H9 (cell line): ENCODE results near the gene PTPRN2. TPM values are rescaled to one million over a fixed set of nuclear protein-coding genes. Genes with fewer than 3 reads are reported as not detected.

Source experiments
- DNase-seq: peaks from one replicate; pipeline ENCODE4 v3.0.0-alpha.2; 2017
- H2AFZ ChIP-seq: one replicate; pipeline ENCODE4 v1.6.1; 2013; ENCODE audit warnings: mild to moderate bottlenecking, low read length, control low read depth, moderate library complexity
- H2AK5ac ChIP-seq: 2 replicates; pipeline ENCODE4 v1.6.1; 2013; ENCODE audit warnings: low read length, control low read depth, mixed read lengths; ENCODE audit not compliant: insufficient read length
- H2BK120ac ChIP-seq: one replicate; pipeline ENCODE4 v1.6.1; 2013; ENCODE audit warnings: low read depth, mild to moderate bottlenecking, low read length, control low read depth, inconsistent platforms; ENCODE audit not compliant: poor library complexity, severe bottlenecking
- H2BK12ac ChIP-seq: 2 replicates; pipeline ENCODE4 v1.6.1; 2013; ENCODE audit warnings: low read length, control low read depth, mixed read lengths, low read depth; ENCODE audit not compliant: insufficient read length
- H2BK15ac ChIP-seq: 2 replicates; pipeline ENCODE4 v1.6.1; 2013; ENCODE audit warnings: low read depth, low read length, control low read depth
- H2BK20ac ChIP-seq: one replicate; pipeline ENCODE4 v1.6.1; 2013; ENCODE audit warnings: low read depth, mild to moderate bottlenecking, low read length, control low read depth, inconsistent platforms; ENCODE audit not compliant: poor library complexity, severe bottlenecking
- H2BK5ac ChIP-seq: 2 replicates; pipeline ENCODE4 v1.6.1; 2013; ENCODE audit warnings: low read length, control low read depth, mixed read lengths; ENCODE audit not compliant: insufficient read length
- H3K14ac ChIP-seq: 2 replicates; pipeline ENCODE4 v1.6.1; 2013; ENCODE audit warnings: low read length, control low read depth; ENCODE audit not compliant: insufficient read depth
- H3K18ac ChIP-seq: 2 replicates; pipeline ENCODE4 v1.6.1; 2013; ENCODE audit warnings: low read depth, mild to moderate bottlenecking, mixed read lengths, low read length, control low read depth; ENCODE audit not compliant: insufficient read length
- H3K23ac ChIP-seq: 2 replicates; pipeline ENCODE4 v1.6.1; 2013; ENCODE audit warnings: low read length, control low read depth, mixed read lengths, low read depth; ENCODE audit not compliant: insufficient read length
- H3K23me2 ChIP-seq: 2 replicates; pipeline ENCODE4 v1.6.1; 2013; ENCODE audit warnings: low read depth, mild to moderate bottlenecking, mixed read lengths, low read length, control low read depth; ENCODE audit not compliant: insufficient read length, poor library complexity, severe bottlenecking
- H3K27ac ChIP-seq: 2 replicates; pipeline ENCODE4 v1.5.1; 2013; ENCODE audit warnings: low read length, control low read depth, mixed read lengths, low read depth; ENCODE audit not compliant: insufficient read length
- H3K27me3 ChIP-seq: 2 replicates; pipeline ENCODE4 v1.6.1; 2013; ENCODE audit warnings: low read length, control low read depth, inconsistent platforms; ENCODE audit not compliant: insufficient read depth
- H3K4ac ChIP-seq: 2 replicates; pipeline ENCODE4 v1.6.1; 2013; ENCODE audit warnings: low read depth, mild to moderate bottlenecking, control low read depth, inconsistent platforms, low read length, moderate library complexity
- H3K4me1 ChIP-seq: 2 replicates; pipeline ENCODE4 v1.6.1; 2013; ENCODE audit warnings: low read length, control low read depth, inconsistent platforms; ENCODE audit not compliant: insufficient read depth
- H3K4me2 ChIP-seq: 2 replicates; pipeline ENCODE4 v1.6.1; 2013; ENCODE audit warnings: low read length, control low read depth, mixed read lengths; ENCODE audit not compliant: insufficient read length, insufficient read depth
- H3K56ac ChIP-seq: 2 replicates; pipeline ENCODE4 v1.6.1; 2013; ENCODE audit warnings: low read depth, mild to moderate bottlenecking, mixed read lengths, low read length, control low read depth; ENCODE audit not compliant: insufficient read length
- H3K79me1 ChIP-seq: 2 replicates; pipeline ENCODE4 v1.6.1; 2013; ENCODE audit warnings: low read depth, mild to moderate bottlenecking, moderate library complexity, low read length, control low read depth, inconsistent platforms; ENCODE audit not compliant: insufficient read depth, poor library complexity, severe bottlenecking
- H3K79me2 ChIP-seq: 2 replicates; pipeline ENCODE4 v1.6.1; 2013; ENCODE audit warnings: low read length, control low read depth, inconsistent platforms; ENCODE audit not compliant: insufficient read depth
- H3K9ac ChIP-seq: 2 replicates; pipeline ENCODE4 v1.6.1; 2013; ENCODE audit warnings: low read length, control low read depth, mixed read lengths; ENCODE audit not compliant: insufficient read length; ENCODE audit errors: extremely low read depth
- H3K9me3 ChIP-seq: one replicate; pipeline ENCODE4 v1.6.1; 2013; ENCODE audit warnings: low read depth, low read length, inconsistent platforms; ENCODE audit not compliant: control insufficient read depth
- H3T11ph ChIP-seq: one replicate; pipeline ENCODE4 v1.6.1; 2013; ENCODE audit warnings: mild to moderate bottlenecking, low read length, control low read depth, inconsistent platforms
- H4K20me1 ChIP-seq: one replicate; pipeline ENCODE4 v1.6.1; 2013; ENCODE audit not compliant: control insufficient read depth, insufficient read length, insufficient read depth
- H4K5ac ChIP-seq: 2 replicates; pipeline ENCODE4 v1.6.1; 2013; ENCODE audit warnings: low read depth, mild to moderate bottlenecking, mixed read lengths, low read length, control low read depth; ENCODE audit not compliant: insufficient read length
- H4K8ac ChIP-seq: replicated peaks from 2 replicates; pipeline ENCODE4 v1.6.1; 2013; ENCODE audit warnings: low read length, control low read depth, mixed read lengths, low read depth; ENCODE audit not compliant: insufficient read length
- H4K91ac ChIP-seq: 2 replicates; pipeline ENCODE4 v1.6.1; 2013; ENCODE audit warnings: low read depth, mild to moderate bottlenecking, moderate library complexity, mixed read lengths, low read length, control low read depth; ENCODE audit not compliant: insufficient read length
- H3K27ac Mint-ChIP-seq, 3 experiments: 2 replicates in 2 of 3; 3 replicates in 1 of 3; pipeline ENCODE4 v1.8.0; 2020 to 2021; ENCODE audit warnings: mixed read lengths in 3 of 3, mild to moderate bottlenecking in 1 of 3, moderate library complexity in 1 of 3
- H3K27me3 Mint-ChIP-seq: 2 replicates; pipeline ENCODE4 v1.8.0; 2021; ENCODE audit warnings: low read depth, mild to moderate bottlenecking, moderate library complexity, mixed read lengths
- H3K36me3 Mint-ChIP-seq, 3 experiments: 2 replicates in 2 of 3; 3 replicates in 1 of 3; pipeline ENCODE4 v1.8.0; 2020 to 2021; ENCODE audit warnings: low read depth in 3 of 3, mixed read lengths in 3 of 3; ENCODE audit not compliant: insufficient read depth in 1 of 3
- H3K4me1 Mint-ChIP-seq, 2 experiments: 2 replicates each; pipeline ENCODE4 v1.8.0; 2020; ENCODE audit warnings: mixed read lengths in 2 of 2
- H3K4me3 Mint-ChIP-seq, 2 experiments: 2 replicates in 1 of 2; 3 replicates in 1 of 2; pipeline ENCODE4 v1.8.0; 2020 to 2021; ENCODE audit warnings: mild to moderate bottlenecking in 2 of 2, mixed read lengths in 2 of 2, moderate library complexity in 1 of 2
- H3K9me3 Mint-ChIP-seq, 2 experiments: 2 replicates in 1 of 2; 3 replicates in 1 of 2; pipeline ENCODE4 v1.8.0; 2020; ENCODE audit warnings: mild to moderate bottlenecking in 2 of 2, mixed read lengths in 2 of 2, moderate library complexity in 1 of 2
- WGBS: extraction: QIAGEN DNeasy Blood & Tissue Kit; methylation state at CpG from one replicate; pipeline ENCODE4 v1.1.7; 2013; ENCODE audit warnings: missing lambda C conversion rate, low lambda C conversion rate, mixed read lengths; ENCODE audit not compliant: insufficient read length; ENCODE audit errors: extremely low coverage; 5-methylcytosine and 5-hydroxymethylcytosine counted together
- total RNA-seq: library from RNA; stranded (reverse); gene quantifications from 2 replicates; pipeline ENCODE4 v1.2.1, GENCODE V29; 2021
- TF ChIP-seq, protein P1 (sequence below): fragments of 200-600 bp; sonication (generic); conservative IDR thresholded peaks from 3 replicates; pipeline ENCODE4 v1.8.0; 2021; ENCODE audit warnings: antibody characterized with exemption, mild to moderate bottlenecking

The PTPRN2 gene
- total RNA-seq, 1 experiment from 2014 or later, result 5.2 TPM

- H3K36me3 Mint-ChIP-seq, result peaks cover 17 to 34% (median 21%) of the 10 kb centered on the region in 3 experiments
- H4K5ac ChIP-seq, result no peak overlapping the region
- WGBS, result no CpG with 5 or more reads among the region's 8 CpGs
- no peaks in the 10 kb centered on the region for H3K79me2 ChIP-seq
- no peaks in the 10 kb centered on the region for H4K20me1 ChIP-seq
- H3K27ac Mint-ChIP-seq, result peak overlapping the region in 2 of 3 experiments; percentile 53 to 83; a peak in 2 of 7 replicates
- no peak overlapping the region for H4K91ac ChIP-seq
- H4K8ac ChIP-seq, result no peak overlapping the region
- H3K27me3 Mint-ChIP-seq, result peaks cover 2% of the 10 kb centered on the region; the same call in 1 of the 2 replicates
- H3T11ph ChIP-seq, result no peak overlapping the region
- H3K18ac ChIP-seq, result no peak overlapping the region
- H3K23me2 ChIP-seq, result no peaks in the 10 kb centered on the region
- TF ChIP-seq, protein P1, sequence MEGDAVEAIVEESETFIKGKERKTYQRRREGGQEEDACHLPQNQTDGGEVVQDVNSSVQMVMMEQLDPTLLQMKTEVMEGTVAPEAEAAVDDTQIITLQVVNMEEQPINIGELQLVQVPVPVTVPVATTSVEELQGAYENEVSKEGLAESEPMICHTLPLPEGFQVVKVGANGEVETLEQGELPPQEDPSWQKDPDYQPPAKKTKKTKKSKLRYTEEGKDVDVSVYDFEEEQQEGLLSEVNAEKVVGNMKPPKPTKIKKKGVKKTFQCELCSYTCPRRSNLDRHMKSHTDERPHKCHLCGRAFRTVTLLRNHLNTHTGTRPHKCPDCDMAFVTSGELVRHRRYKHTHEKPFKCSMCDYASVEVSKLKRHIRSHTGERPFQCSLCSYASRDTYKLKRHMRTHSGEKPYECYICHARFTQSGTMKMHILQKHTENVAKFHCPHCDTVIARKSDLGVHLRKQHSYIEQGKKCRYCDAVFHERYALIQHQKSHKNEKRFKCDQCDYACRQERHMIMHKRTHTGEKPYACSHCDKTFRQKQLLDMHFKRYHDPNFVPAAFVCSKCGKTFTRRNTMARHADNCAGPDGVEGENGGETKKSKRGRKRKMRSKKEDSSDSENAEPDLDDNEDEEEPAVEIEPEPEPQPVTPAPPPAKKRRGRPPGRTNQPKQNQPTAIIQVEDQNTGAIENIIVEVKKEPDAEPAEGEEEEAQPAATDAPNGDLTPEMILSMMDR, result no peak
- H2AFZ ChIP-seq, result no peak overlapping the region
- no peaks in the 10 kb centered on the region for H3K79me1 ChIP-seq
- H2BK20ac ChIP-seq, result no peak overlapping the region
- H3K4me1 ChIP-seq, result peaks cover 7% of the 10 kb centered on the region; the same call in 1 of the 2 replicates
- H3K9ac ChIP-seq, result no peak overlapping the region
- H2BK12ac ChIP-seq, result no peak overlapping the region
- no peak overlapping the region for H2BK15ac ChIP-seq
- H3K4me2 ChIP-seq, result no peak overlapping the region
- DNase-seq, result no peak
- H3K27me3 ChIP-seq, result no peaks in the 10 kb centered on the region
- no peak overlapping the region for H2BK5ac ChIP-seq
- H2AK5ac ChIP-seq, result no peak overlapping the region
- no peak overlapping the region for H3K14ac ChIP-seq
- H3K4me1 Mint-ChIP-seq, result peaks cover 28% of the 10 kb centered on the region in 2 experiments
- H3K23ac ChIP-seq, result no peak overlapping the region
- H3K56ac ChIP-seq, result no peak overlapping the region
- no peaks in the 10 kb centered on the region for H3K9me3 ChIP-seq
- H2BK120ac ChIP-seq, result no peak overlapping the region
- peaks cover 18 to 22% of the 10 kb centered on the region in 2 experiments for H3K9me3 Mint-ChIP-seq
- no peak overlapping the region for H3K4ac ChIP-seq
- no peak overlapping the region for H3K4me3 Mint-ChIP-seq
- no peak overlapping the region for H3K27ac ChIP-seq
These were observed 148.6 kb downstream of the PTPRN2 start for GRCh38 chr7:158439035-158439434.
